IMR-90 (cell line): Measurements from ENCODE around the gene NPY1R. TPM values are rescaled to one million over a fixed set of nuclear protein-coding genes. Genes with fewer than 3 reads are reported as not detected.

Experiments used
- ATAC-seq: fragments of 200-7000 bp; cut with Tn5 transposase; 2 replicates; pipeline ENCODE4 v1.9.1; 2020; ENCODE audit warnings: low read depth, mild to moderate bottlenecking, moderate library complexity
- BruUV-seq: library from RNA; stranded (reverse); fragments of 400-500 nt; replicated peaks from 2 replicates; lab custom pipeline; 2021; lab: Mats Ljungman, UMichigan
- CTCF ChIA-PET: fragments of 300-600 bp; formaldehyde crosslinking; extraction: SDS; loops from one replicate; lab custom pipeline; 2021; ENCODE audit warnings: antibody characterized with exemption; lab: Yijun Ruan, JAX
- POLR2A ChIA-PET: fragments of 300-600 bp; sonication (Branson Sonifier 250); formaldehyde crosslinking; loops from one replicate; lab custom pipeline; 2022; ENCODE audit warnings: antibody characterized with exemption; ENCODE audit not compliant: unreplicated experiment; lab: Charles Lee
- DNase-seq: peaks from one replicate; pipeline ENCODE4 v3.0.0; 2013
- H2AFZ ChIP-seq: replicated peaks from 2 replicates; pipeline ENCODE3; 2013; ENCODE audit warnings: low read length, mild to moderate bottlenecking; ENCODE audit not compliant: poor library complexity
- H2AK5ac ChIP-seq: 2 replicates; pipeline ENCODE4 v1.6.1; 2013; ENCODE audit warnings: low read depth, low read length, inconsistent platforms
- H2AK9ac ChIP-seq: replicated peaks from 2 replicates; pipeline ENCODE3; 2013; ENCODE audit warnings: mild to moderate bottlenecking, low read depth, low read length, moderate library complexity; ENCODE audit not compliant: poor library complexity
- H2BK120ac ChIP-seq: 2 replicates; pipeline ENCODE4 v1.6.1; 2013; ENCODE audit warnings: low read depth, low read length, inconsistent platforms
- H2BK15ac ChIP-seq: 3 replicates; pipeline ENCODE4 v1.6.1; 2013; ENCODE audit warnings: low read depth, low read length, inconsistent platforms
- H2BK20ac ChIP-seq: 2 replicates; pipeline ENCODE4 v1.6.1; 2013; ENCODE audit warnings: low read depth, mild to moderate bottlenecking, inconsistent platforms, low read length, moderate library complexity
- H2BK5ac ChIP-seq: 2 replicates; pipeline ENCODE4 v1.6.1; 2013; ENCODE audit warnings: mild to moderate bottlenecking, low read depth, low read length, inconsistent platforms; ENCODE audit not compliant: poor library complexity, severe bottlenecking
- H3K14ac ChIP-seq: replicated peaks from 2 replicates; pipeline ENCODE4 v1.6.1; 2013; ENCODE audit warnings: low read depth, low read length, inconsistent platforms
- H3K18ac ChIP-seq: 2 replicates; pipeline ENCODE4 v1.6.1; 2013; ENCODE audit warnings: low read depth, low read length, control low read depth
- H3K23ac ChIP-seq: 2 replicates; pipeline ENCODE4 v1.6.1; 2013; ENCODE audit warnings: low read depth, low read length, inconsistent platforms
- H3K27ac ChIP-seq: 2 replicates; pipeline ENCODE4 v1.5.1; 2013; ENCODE audit warnings: mild to moderate bottlenecking, control low read depth, low read length; ENCODE audit not compliant: insufficient read depth
- H3K27me3 ChIP-seq: 2 replicates; pipeline ENCODE4 v1.6.1; 2013; ENCODE audit warnings: low read length; ENCODE audit not compliant: control insufficient read depth, insufficient read depth
- H3K36me3 ChIP-seq: 2 replicates; pipeline ENCODE4 v1.6.1; 2013; ENCODE audit warnings: low read length, mixed read lengths; ENCODE audit not compliant: control insufficient read depth, insufficient read depth
- H3K4ac ChIP-seq: 2 replicates; pipeline ENCODE4 v1.6.1; 2013; ENCODE audit warnings: low read depth, low read length, inconsistent platforms
- H3K4me1 ChIP-seq: 2 replicates; pipeline ENCODE4 v1.6.1; 2013; ENCODE audit warnings: low read length, mixed read lengths; ENCODE audit not compliant: control insufficient read depth, insufficient read depth
- H3K4me2 ChIP-seq: 2 replicates; pipeline ENCODE4 v1.6.1; 2013; ENCODE audit warnings: low read depth, mild to moderate bottlenecking, control low read depth, low read length, moderate library complexity
- H3K4me3 ChIP-seq: 2 replicates; pipeline ENCODE4 v1.5.1; 2013; ENCODE audit warnings: low read depth, mild to moderate bottlenecking, control low read depth, low read length, moderate library complexity; ENCODE audit not compliant: insufficient read depth
- H3K56ac ChIP-seq: 2 replicates; pipeline ENCODE4 v1.6.1; 2013; ENCODE audit warnings: low read length, inconsistent platforms; ENCODE audit not compliant: insufficient read depth; ENCODE audit errors: extremely low read depth
- H3K79me1 ChIP-seq, 2 experiments: 2 replicates each; pipeline ENCODE4 v1.6.1; 2013; ENCODE audit warnings: low read length in 2 of 2, inconsistent platforms in 1 of 2, low read depth in 1 of 2
- H3K9ac ChIP-seq: 2 replicates; pipeline ENCODE4 v1.6.1; 2013; ENCODE audit warnings: low read depth, low read length, control low read depth
- H3K9me1 ChIP-seq: 2 replicates; pipeline ENCODE4 v1.6.1; 2013; ENCODE audit warnings: low read length, inconsistent platforms; ENCODE audit not compliant: insufficient read depth
- H3K9me3 ChIP-seq: 2 replicates; pipeline ENCODE4 v1.6.1; 2013; ENCODE audit warnings: low read length; ENCODE audit not compliant: control insufficient read depth, insufficient read depth
- H4K20me1 ChIP-seq: 2 replicates; pipeline ENCODE4 v1.6.1; 2013; ENCODE audit warnings: low read length, inconsistent platforms; ENCODE audit not compliant: insufficient read depth
- H4K5ac ChIP-seq: 2 replicates; pipeline ENCODE4 v1.6.1; 2013; ENCODE audit warnings: mild to moderate bottlenecking, low read depth, low read length, control low read depth
- H4K8ac ChIP-seq, 2 experiments: 2 replicates each; pipeline ENCODE4 v1.6.1; 2013; ENCODE audit warnings: low read depth in 2 of 2, low read length in 2 of 2, control low read depth in 1 of 2, inconsistent platforms in 1 of 2
- H4K91ac ChIP-seq: 2 replicates; pipeline ENCODE4 v1.6.1; 2013; ENCODE audit warnings: low read depth, low read length, inconsistent platforms; ENCODE audit not compliant: insufficient read depth
- CHD1 ChIP-seq: IDR thresholded peaks from 2 replicates; pipeline ENCODE4 v1.6.1; 2012; ENCODE audit warnings: low read depth, low read length, improper control_type of control experiment
- FOS ChIP-seq: fragments of 150-350 bp; IDR thresholded peaks from 2 replicates; pipeline ENCODE4 v1.6.1; 2016; ENCODE audit warnings: low read depth, low read length
- SMC3 ChIP-seq: fragments of 150-350 bp; IDR thresholded peaks from 2 replicates; pipeline ENCODE4 v1.6.1; 2016; ENCODE audit warnings: low read depth, mild to moderate bottlenecking, antibody characterized with exemption, low read length, moderate library complexity
- WGBS, 2 experiments: methylation state at CpG; one replicate each; pipeline versions ENCODE4 v1.1.5 to v1.1.7; 2013; ENCODE audit warnings: missing lambda C conversion rate in 2 of 2; ENCODE audit not compliant: insufficient read length in 1 of 2; ENCODE audit errors: extremely low coverage in 2 of 2; 5-methylcytosine and 5-hydroxymethylcytosine counted together
- dilution Hi-C: fragments of 300-500 bp; cut with HindIII; formaldehyde crosslinking; loops from one replicate; pipeline ENCODE4 v1.14.3; 2018; ENCODE audit warnings: low sequenced_read_pairs; ENCODE audit not compliant: unreplicated experiment
- in situ Hi-C: fragments of 300-500 bp; cut with MboI; formaldehyde crosslinking; loops from 3 replicates; pipeline ENCODE4 v1.14.3; 2019; ENCODE audit warnings: low sequenced_read_pairs, inconsistent platforms, mixed read lengths
- intact Hi-C: fragments of 100-400 bp; cut with micrococcal nuclease; formaldehyde crosslinking; loops from 2 replicates; pipeline ENCODE4 v1.10.0; 2022
- polyA plus RNA-seq, 3 experiments: library from polyadenylated mRNA; depleted of rRNA; stranded (reverse); fragments of >200 nt; gene quantifications; 2 replicates each; pipeline ENCODE4 v1.2.3, GENCODE V29; 2012; ENCODE audit warnings: low replicate concordance in 1 of 3
- total RNA-seq: library from RNA; depleted of rRNA; stranded (reverse); fragments of >200 nt; gene quantifications from 2 replicates; pipeline ENCODE4 v1.2.3, GENCODE V29; 2012

Gene NPY1R
- total and polyA plus RNA-seq, 2 of the 4 experiments (the other 2 are of a cell fraction): under 0.01 TPM; not detected in 1

- H3K27ac ChIP-seq: no peak overlapping the region
- no TSS peak for BruUV-seq
- H2BK5ac ChIP-seq: no peak overlapping the region
- no peak overlapping the region for H3K56ac ChIP-seq
- no peak overlapping the region for H3K4me3 ChIP-seq
- no peaks in the 10 kb centered on the region for H3K4me1 ChIP-seq
- no peak overlapping the region for H3K4ac ChIP-seq
- H3K18ac ChIP-seq: no peak overlapping the region
- no peak overlapping the region for H4K91ac ChIP-seq
- H4K5ac ChIP-seq: no peak overlapping the region
- in situ Hi-C loops: no loop called here
- H3K14ac ChIP-seq: no peak overlapping the region
- no peak overlapping the region for H2BK20ac ChIP-seq
- no peaks in the 10 kb centered on the region for H4K20me1 ChIP-seq
- H2BK15ac ChIP-seq: no peak overlapping the region
- CTCF ChIA-PET: no interaction called here
- POLR2A ChIA-PET: no interaction called here
- dilution Hi-C loops: no loop called here
- H2BK120ac ChIP-seq: no peak overlapping the region
- H2AK5ac ChIP-seq: no peak overlapping the region
- WGBS, 2 experiments: 63% methylated on average over 2 of the region's 5 CpGs; no CpG with 5 or more reads in 1 of the 2 experiments
- no peak overlapping the region for H3K4me2 ChIP-seq
- H4K8ac ChIP-seq: no peak overlapping the region
- H3K9me1 ChIP-seq: no peaks in the 10 kb centered on the region
- H3K9ac ChIP-seq: no peak overlapping the region
- DNase-seq: no peak
- no peak for ATAC-seq
- intact Hi-C loops: no loop called here
- no peak overlapping the region for H2AFZ ChIP-seq
- H3K23ac ChIP-seq: no peak overlapping the region
- no peaks in the 10 kb centered on the region for H3K36me3 ChIP-seq
- H3K9me3 ChIP-seq: no peaks in the 10 kb centered on the region
- H3K27me3 ChIP-seq: no peaks in the 10 kb centered on the region
- no peaks in the 10 kb centered on the region for H3K79me1 ChIP-seq
- H2AK9ac ChIP-seq: no peak overlapping the region
- TF ChIP-seq FOS: no peak
- TF ChIP-seq SMC3: no peak
- TF ChIP-seq CHD1: no peak
These were observed 39.6 kb upstream of the NPY1R start for GRCh38 chr4:163372029-163372428.
